ENCODE results near the gene SELENOP. TPM values are rescaled to one million over a fixed set of nuclear protein-coding genes. Genes with fewer than 3 reads are reported as not detected.
A peak's percentile ranks its signal among the peaks of the same experiment; 100 is the strongest.
"Not testable (repeated sequence)": the region's sequence is repeated elsewhere in the genome, so short reads cannot be mapped to it uniquely, and the experiment has no call there.

Gene SELENOP
- total and polyA plus RNA-seq, 8 donors, result 426 to 826 (median 675) TPM

- intact Hi-C loops (cut with DNase I), result no loop called here
- TF ChIP-seq CTCF (IDR thresholded peaks at IDR 0.05), result no peak
- no peaks in the 10 kb centered on the region for H3K36me3 ChIP-seq
- DNase-seq (no peak), ATAC-seq (no peak)
- H3K4me3 ChIP-seq, result no peak overlapping the region
- H3K4me1 ChIP-seq, result no peaks in the 10 kb centered on the region
- no peaks in the 10 kb centered on the region for H3K9me3 ChIP-seq
- no peaks in the 10 kb centered on the region for H3K27me3 ChIP-seq
- H3K27ac ChIP-seq, result no peak overlapping the region
These were observed 10.9 kb upstream of the SELENOP start for GRCh38 chr5:42822548-42822947.

DNA sequence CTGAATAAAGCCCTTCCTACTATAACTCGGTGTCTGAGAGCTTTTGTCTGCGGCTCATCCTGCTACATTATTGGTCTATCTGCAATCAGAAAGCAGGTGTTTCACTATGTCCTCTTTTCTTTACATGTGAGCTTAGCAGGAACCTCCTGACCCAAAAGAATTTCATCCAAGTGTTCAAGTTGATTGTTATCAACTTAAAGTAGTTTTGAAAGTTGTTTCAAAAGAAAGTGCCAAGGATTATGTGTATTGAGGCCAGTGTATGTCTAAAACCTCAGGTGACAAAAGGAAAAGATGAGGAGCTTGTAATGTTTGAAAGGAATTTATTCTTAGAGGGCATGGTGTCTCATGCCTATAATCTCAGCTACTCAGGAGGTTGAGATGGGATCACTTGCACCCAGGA lies 8.1 kb upstream of the SELENOP start:
- ATAC-seq, result peak; percentile 70
- Histone ChIP-seq H3K9me3 (no peaks in the 10 kb centered on the region), H3K36me3 (no peaks in the 10 kb centered on the region), H3K27me3 (no peaks in the 10 kb centered on the region), H3K27ac (no peak overlapping the region), H3K4me1 (no peaks in the 10 kb centered on the region), H3K4me3 (no peak overlapping the region)
- no peak for TF ChIP-seq CTCF (IDR thresholded peaks at IDR 0.05)
- intact Hi-C loops (cut with DNase I), result loop anchor here in 1 of 2 donors (10.0 kb wide), 1 partner anchor 55 kb away; no protein-coding TSS in a partner anchor
- no peak for DNase-seq

DNA sequence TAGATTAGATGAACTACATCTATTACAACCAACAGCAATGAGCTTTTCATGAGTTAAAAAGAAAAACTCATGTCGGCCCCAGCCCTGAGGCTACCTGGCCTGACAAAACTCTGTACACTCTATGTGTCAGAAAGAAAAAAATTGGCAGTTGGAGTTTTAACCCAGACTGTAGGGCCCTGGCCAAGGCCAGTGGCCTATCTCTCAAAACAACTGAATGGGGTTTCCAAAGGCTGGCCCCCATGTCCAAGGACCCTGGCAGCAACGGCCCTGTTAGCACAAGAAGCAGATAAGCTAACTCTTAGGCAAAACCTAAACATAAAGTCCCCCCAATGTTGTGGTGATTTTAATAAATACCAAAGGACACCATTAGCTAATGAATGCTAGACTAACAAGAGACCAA lies 4.9 kb upstream of the SELENOP start:
- H3K9me3 ChIP-seq, DNase-seq, H3K27ac ChIP-seq, H3K27me3 ChIP-seq, H3K36me3 ChIP-seq, H3K4me1 ChIP-seq, ATAC-seq, H3K4me3 ChIP-seq: not testable (repeated sequence)
- intact Hi-C loops (cut with DNase I), result loop anchor here in 1 of 2 donors (10.0 kb wide), 1 partner anchor 58 kb away; no protein-coding TSS in a partner anchor

DNA sequence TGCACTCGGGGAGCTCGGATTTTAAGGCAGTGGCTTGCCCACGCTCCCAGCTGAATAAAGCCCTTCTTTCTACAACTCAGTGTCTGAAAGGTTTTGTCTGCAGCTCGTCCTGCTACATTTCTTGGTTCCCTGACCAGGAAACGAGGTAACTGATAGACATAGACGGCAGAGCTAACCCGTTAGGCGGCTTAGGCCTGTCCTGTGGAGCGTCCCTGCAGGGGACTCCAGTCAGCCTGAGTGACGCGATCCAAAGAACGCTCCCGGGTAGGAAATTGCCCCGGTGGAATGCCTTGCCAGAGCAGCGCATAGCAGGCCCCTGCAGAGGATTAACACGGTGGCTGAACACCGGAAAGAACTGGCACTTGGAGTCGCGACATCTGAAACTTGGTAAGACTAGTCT lies 1.8 kb upstream of the SELENOP start:
- DNase-seq, result no peak
- intact Hi-C loops (cut with DNase I), result loop anchor here in 1 of 2 donors (10.0 kb wide), 1 partner anchor 61 kb away; no protein-coding TSS in a partner anchor
- Histone ChIP-seq H3K36me3 (no peaks in the 10 kb centered on the region), H3K27me3 (no peaks in the 10 kb centered on the region), H3K9me3 (no peaks in the 10 kb centered on the region), H3K4me1 (peaks cover 0 to 6% of the 10 kb centered on the region in 2 donors), H3K27ac (no peak overlapping the region), H3K4me3 (no peak overlapping the region)
- no peak for ATAC-seq
- no peak for TF ChIP-seq CTCF (IDR thresholded peaks at IDR 0.05)

DNA sequence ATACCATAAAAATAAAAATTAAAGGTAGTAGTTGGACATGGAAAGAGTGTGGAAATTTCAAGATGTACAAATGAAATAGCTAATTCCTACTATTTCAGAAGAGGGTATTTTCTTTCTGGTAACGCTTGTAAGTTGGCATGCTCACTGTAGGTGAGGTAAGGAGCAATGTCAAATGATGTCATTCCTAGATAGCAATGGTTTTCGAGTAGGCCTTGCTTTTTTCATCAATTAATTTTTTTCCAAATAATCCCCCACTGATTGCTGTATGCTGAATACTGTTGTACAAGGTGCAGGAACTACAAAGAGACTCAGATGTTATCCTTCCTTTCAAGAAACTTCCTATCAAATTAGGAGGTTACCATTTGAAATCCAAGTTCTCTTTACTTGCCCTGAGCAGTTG lies 928 bp upstream of the SELENOP start:
- H3K27ac ChIP-seq, result peak overlapping the region; percentile 64 to 84
- no peaks in the 10 kb centered on the region for H3K27me3 ChIP-seq
- no peaks in the 10 kb centered on the region for H3K9me3 ChIP-seq
- intact Hi-C loops (cut with DNase I), result loop anchor here in 1 of 2 donors (10.0 kb wide), 1 partner anchor 62 kb away; no protein-coding TSS in a partner anchor
- no peak overlapping the region for H3K4me3 ChIP-seq
- H3K4me1 ChIP-seq, result peaks cover 0 to 9% of the 10 kb centered on the region in 2 donors
- H3K36me3 ChIP-seq, result no peaks in the 10 kb centered on the region
- ATAC-seq (no peak), DNase-seq (no peak)
- TF ChIP-seq CTCF (IDR thresholded peaks at IDR 0.05), result no peak
